Astrocyte (in vitro differentiated cells and primary cell): Measurements from ENCODE around the gene TMPRSS9.
A peak's percentile ranks its signal among the peaks of the same experiment; 100 is the strongest.

Experiments
- EZH2 ChIP-seq: IDR thresholded peaks from 2 replicates; pipeline ENCODE4 v1.6.1; 2012; ENCODE audit warnings: mild to moderate bottlenecking, low read length, inconsistent platforms; ENCODE audit not compliant: insufficient read depth
- TF ChIP-seq, protein P1 (sequence below): IDR thresholded peaks from 2 replicates; pipeline ENCODE4 v1.5.1; 2011; ENCODE audit warnings: low read depth, mild to moderate bottlenecking, inconsistent platforms, low read length, moderate library complexity; ENCODE audit not compliant: insufficient read depth

DNA sequence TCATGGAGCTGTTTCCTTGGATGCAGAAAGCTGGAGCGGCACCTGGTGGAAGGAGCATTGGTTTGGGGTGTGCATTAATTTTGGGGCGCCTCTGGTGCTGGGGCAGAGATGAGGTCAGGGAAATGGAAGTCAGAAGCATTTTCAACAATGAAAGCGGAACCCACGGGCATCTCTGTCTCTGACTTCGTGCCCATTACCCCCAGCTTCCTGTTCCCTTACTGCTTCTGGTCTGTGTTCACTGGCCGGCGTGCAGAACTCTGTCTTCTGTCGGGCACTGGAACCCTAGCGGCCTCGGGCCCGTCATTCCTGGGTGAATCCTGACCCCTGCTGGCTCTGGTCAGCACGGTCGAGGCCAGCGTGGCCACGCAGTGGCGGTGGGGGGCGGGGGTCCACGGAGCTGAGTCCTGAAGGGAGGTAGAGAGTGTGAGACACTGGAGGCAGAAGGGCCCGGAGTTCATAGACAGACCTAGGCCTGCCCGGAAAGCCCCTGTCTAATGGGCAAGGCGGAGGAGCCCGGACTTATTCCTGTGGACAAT, 44.2 kb upstream of the TMPRSS9 start:
- no peak for TF ChIP-seq EZH2
- TF ChIP-seq, protein P1, sequence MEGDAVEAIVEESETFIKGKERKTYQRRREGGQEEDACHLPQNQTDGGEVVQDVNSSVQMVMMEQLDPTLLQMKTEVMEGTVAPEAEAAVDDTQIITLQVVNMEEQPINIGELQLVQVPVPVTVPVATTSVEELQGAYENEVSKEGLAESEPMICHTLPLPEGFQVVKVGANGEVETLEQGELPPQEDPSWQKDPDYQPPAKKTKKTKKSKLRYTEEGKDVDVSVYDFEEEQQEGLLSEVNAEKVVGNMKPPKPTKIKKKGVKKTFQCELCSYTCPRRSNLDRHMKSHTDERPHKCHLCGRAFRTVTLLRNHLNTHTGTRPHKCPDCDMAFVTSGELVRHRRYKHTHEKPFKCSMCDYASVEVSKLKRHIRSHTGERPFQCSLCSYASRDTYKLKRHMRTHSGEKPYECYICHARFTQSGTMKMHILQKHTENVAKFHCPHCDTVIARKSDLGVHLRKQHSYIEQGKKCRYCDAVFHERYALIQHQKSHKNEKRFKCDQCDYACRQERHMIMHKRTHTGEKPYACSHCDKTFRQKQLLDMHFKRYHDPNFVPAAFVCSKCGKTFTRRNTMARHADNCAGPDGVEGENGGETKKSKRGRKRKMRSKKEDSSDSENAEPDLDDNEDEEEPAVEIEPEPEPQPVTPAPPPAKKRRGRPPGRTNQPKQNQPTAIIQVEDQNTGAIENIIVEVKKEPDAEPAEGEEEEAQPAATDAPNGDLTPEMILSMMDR = peak; percentile 32
